Mucosa of descending colon (tissue), 3 donors: ENCODE data around the gene ISCA2. TPM values are rescaled to one million over a fixed set of nuclear protein-coding genes. Genes with fewer than 3 reads are reported as not detected.

ENCODE experiments used
- ATAC-seq: fragments of 200-7000 bp; cut with Tn5 transposase; one replicate; pipeline ENCODE4 v1.9.1; 2020; ENCODE audit warnings: mild to moderate bottlenecking, moderate library complexity
- DNase-seq, 3 donors: peaks; one replicate each; pipeline ENCODE4 v3.0.0-alpha.2; 2020
- H3K36me3 ChIP-seq: fragments of 200-600 bp; one replicate; pipeline ENCODE4 v1.8.0; 2021; ENCODE audit warnings: low read depth, mild to moderate bottlenecking
- H3K4me1 ChIP-seq: fragments of 200-600 bp; one replicate; pipeline ENCODE4 v1.8.0; 2021; ENCODE audit warnings: low read depth, mild to moderate bottlenecking
- H3K4me3 ChIP-seq: fragments of 200-600 bp; one replicate; pipeline ENCODE4 v1.8.0; 2021; ENCODE audit warnings: mild to moderate bottlenecking
- H3K9me3 ChIP-seq: fragments of 200-600 bp; one replicate; pipeline ENCODE4 v1.8.0; 2021; ENCODE audit warnings: mild to moderate bottlenecking
- intact Hi-C, 2 donors: fragments of 100-400 bp; cut with DNase I in 1 of 2; cut with micrococcal nuclease in 1 of 2; formaldehyde crosslinking; loops; one replicate each; pipeline versions ENCODE4 v1.11.0 to v1.11.1; 2022; cut with DNase I, micrococcal nuclease
- total RNA-seq, 3 donors: library from RNA; stranded (reverse); fragmentation: NEBNext Ultra II Directional in 2 of 3; extraction: Animal tissue kit (Norgen Biotek cat#: 25700) in 2 of 3; gene quantifications; one replicate each; pipeline versions ENCODE4 v1.2.1 to v1.2.4, GENCODE V29; 2021 to 2023
- TF ChIP-seq, protein P1 (sequence below): fragments of 200-600 bp; IDR thresholded peaks from one replicate; pipeline ENCODE4 v1.8.0; 2022; ENCODE audit warnings: antibody characterized with exemption, mild to moderate bottlenecking
- donor health status: DM: no; HTN: no; CAD: no; lungs with moderate emphysema.
- donor health status: DM: no; HTN: no; CAD: no.
- donor health status: DM: no; HTN: yes; CAD: no.

The ISCA2 gene
- total RNA-seq, 3 donors from 2014 or later: 22.4 to 36.1 (median 30.0) TPM

DNA sequence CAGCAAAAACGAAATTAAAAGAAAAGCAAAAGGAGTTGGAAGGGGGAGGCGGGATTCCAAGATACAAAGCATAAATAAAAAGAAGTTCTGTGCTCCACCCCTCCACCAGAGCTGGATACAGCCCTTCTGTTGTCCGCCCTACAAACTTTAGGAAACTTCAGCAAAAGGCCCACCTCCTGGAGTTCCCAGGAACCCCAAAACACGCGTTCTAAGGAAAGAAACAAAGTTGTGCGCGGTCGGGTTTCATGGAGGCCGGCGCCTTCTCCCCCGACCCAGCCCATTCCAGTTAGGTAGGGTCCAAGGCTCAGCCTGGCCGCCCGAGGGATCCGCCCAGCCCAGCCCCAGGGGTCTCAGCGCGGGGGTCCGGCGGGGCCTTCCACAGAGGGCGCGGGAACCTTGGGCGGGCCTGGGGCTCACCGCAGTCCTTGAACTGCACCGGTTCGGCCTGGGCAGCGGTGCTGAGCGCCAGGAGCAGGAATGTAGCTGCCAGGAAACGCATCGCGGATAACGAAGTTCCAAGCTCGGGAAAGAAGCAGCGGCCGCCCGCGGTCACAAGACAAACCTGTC lies 706 bp upstream of the ISCA2 start, which contains the start of gene NPC2:
TSS of gene NPC2 (minus strand) at position 530 of the 567 bp plus-strand sequence. CDS start at position 499, 31 bp downstream.
- peak; percentile 21 for ATAC-seq
- H3K4me3 ChIP-seq: peak within 1 kb of the TSS; percentile 45
- TF ChIP-seq, protein P1, sequence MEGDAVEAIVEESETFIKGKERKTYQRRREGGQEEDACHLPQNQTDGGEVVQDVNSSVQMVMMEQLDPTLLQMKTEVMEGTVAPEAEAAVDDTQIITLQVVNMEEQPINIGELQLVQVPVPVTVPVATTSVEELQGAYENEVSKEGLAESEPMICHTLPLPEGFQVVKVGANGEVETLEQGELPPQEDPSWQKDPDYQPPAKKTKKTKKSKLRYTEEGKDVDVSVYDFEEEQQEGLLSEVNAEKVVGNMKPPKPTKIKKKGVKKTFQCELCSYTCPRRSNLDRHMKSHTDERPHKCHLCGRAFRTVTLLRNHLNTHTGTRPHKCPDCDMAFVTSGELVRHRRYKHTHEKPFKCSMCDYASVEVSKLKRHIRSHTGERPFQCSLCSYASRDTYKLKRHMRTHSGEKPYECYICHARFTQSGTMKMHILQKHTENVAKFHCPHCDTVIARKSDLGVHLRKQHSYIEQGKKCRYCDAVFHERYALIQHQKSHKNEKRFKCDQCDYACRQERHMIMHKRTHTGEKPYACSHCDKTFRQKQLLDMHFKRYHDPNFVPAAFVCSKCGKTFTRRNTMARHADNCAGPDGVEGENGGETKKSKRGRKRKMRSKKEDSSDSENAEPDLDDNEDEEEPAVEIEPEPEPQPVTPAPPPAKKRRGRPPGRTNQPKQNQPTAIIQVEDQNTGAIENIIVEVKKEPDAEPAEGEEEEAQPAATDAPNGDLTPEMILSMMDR: no peak
- DNase-seq: no peak
- peaks cover 18% of the 10 kb centered on the region for H3K4me1 ChIP-seq
- H3K36me3 ChIP-seq: no peaks in the 10 kb centered on the region
- no peaks in the 10 kb centered on the region for H3K9me3 ChIP-seq
- intact Hi-C loops: no loop called here

DNA sequence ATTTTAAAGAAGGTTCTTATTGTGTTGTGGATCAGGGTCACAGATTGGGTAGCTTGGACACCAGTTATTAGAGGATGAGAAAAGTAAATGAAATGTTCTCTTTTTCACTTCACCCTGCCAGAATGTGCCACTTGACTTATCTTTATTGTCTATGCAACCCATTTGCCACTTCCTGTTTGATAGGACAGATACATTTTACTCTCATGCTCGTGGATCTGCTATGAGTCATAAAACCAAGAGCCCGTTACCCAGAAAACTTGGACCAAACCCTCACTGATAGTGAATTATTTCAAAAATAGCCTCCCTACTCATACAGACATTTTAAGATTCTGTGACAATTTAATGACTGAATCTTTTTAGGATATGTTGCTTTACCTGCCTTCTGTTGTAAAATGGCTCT lies 1.8 kb downstream of the ISCA2 start:
- no peak for DNase-seq
- intact Hi-C loops: no loop called here

GRCh38 chr14:74500417-74501134 lies 7.0 kb downstream of the ISCA2 start:
- DNase-seq (peak in 1 of 3 donors; percentile 19), ATAC-seq (no peak)
- H3K36me3 ChIP-seq: no peaks in the 10 kb centered on the region
- intact Hi-C loops: no loop called here
- TF ChIP-seq, protein P1: no peak
- H3K9me3 ChIP-seq: no peaks in the 10 kb centered on the region
- H3K4me1 ChIP-seq: no peaks in the 10 kb centered on the region
- H3K4me3 ChIP-seq: no peak overlapping the region

More for the DNA sequence above, 1.8 kb downstream of the ISCA2 start:
- no peak for ATAC-seq
- H3K4me1 ChIP-seq: peaks cover 18% of the 10 kb centered on the region
- H3K4me3 ChIP-seq: no peak overlapping the region
- H3K36me3 ChIP-seq: no peaks in the 10 kb centered on the region
- TF ChIP-seq, protein P1: no peak
- no peaks in the 10 kb centered on the region for H3K9me3 ChIP-seq

- DNase-seq: peak in 2 of 3 donors; percentile 44 to 46
- peak; percentile 29 for ATAC-seq
- no peak overlapping the region for H3K4me3 ChIP-seq
- TF ChIP-seq, protein P1: no peak
- H3K4me1 ChIP-seq: no peaks in the 10 kb centered on the region
- H3K9me3 ChIP-seq: no peaks in the 10 kb centered on the region
- intact Hi-C loops: no loop called here
- no peaks in the 10 kb centered on the region for H3K36me3 ChIP-seq
Observed at GRCh38 chr14:74501135-74501614, 7.6 kb downstream of the ISCA2 start.

DNA sequence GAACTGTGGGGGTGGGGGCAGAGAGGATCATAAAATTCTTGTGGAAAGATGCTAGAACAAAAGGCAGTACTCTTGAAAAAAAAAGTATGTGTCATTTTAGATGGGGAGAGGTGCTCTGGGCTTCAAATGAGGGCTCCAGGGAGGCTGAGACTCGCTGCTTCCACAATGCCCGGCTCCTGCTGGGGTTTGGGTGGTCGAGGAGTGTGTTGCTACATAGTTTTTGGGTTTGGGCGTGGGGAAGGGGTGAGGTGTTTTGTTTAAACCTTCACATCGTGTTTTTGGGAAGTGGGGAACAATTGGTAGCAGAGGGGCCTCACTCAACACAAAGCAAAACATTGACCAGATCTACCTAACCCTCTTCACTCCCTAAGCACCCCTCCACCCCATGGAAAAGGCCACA lies 8.1 kb downstream of the ISCA2 start:
- TF ChIP-seq, protein P1: no peak
- H3K4me3 ChIP-seq: no peak overlapping the region
- H3K4me1 ChIP-seq: no peaks in the 10 kb centered on the region
- no peaks in the 10 kb centered on the region for H3K9me3 ChIP-seq
- ATAC-seq: no peak
- no peak for DNase-seq
- intact Hi-C loops: no loop called here
- H3K36me3 ChIP-seq: no peaks in the 10 kb centered on the region
